HG03280 (cell line): ENCODE measurements around the gene GABRB2.

Experiments used
- ATAC-seq: cut with Tn5 transposase; IDR thresholded peaks from one replicate; pipeline ENCODE4 v1.9.1; 2021; ENCODE audit warnings: mild to moderate bottlenecking, moderate library complexity; ENCODE audit not compliant: unreplicated experiment

The GABRB2 gene

DNA sequence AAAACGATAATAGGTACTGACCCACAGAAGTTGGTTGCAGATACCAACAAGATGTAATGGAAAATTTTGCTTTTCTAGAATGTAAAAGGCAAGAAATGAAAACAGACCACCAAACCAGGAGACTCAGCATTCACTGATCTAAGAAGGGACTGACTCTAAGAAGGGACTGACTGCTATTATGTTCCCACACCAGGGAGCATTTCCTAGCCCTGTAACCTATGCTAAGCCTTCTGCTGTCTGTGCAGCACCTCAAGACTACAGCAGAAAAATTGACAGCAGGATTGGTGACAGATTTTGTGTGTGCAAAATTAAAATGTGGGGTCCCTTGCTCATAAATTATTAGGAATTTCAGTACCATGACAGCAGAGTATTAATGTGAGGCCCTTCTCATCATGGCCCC, 154.8 kb downstream of the GABRB2 start:
- ATAC-seq = no peak

DNA sequence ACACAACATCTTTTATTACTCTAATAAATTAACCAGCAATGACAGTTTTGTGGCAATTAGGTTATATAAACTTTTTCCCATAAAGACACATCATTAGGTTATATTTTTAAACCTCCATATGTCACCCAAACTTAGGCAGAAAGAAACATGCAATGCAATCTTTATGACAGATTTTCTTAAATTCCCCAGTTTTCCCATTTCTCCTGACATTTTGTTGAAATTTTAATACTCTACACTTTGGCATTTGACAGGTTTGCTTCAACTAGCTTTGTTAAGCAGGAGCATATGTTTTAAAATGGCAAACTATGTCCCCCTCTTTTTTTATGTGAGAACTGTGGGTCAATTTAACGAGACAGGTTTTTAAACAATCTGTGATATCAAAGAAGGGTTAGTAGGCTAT, 155.5 kb downstream of the GABRB2 start:
- ATAC-seq = no peak

DNA sequence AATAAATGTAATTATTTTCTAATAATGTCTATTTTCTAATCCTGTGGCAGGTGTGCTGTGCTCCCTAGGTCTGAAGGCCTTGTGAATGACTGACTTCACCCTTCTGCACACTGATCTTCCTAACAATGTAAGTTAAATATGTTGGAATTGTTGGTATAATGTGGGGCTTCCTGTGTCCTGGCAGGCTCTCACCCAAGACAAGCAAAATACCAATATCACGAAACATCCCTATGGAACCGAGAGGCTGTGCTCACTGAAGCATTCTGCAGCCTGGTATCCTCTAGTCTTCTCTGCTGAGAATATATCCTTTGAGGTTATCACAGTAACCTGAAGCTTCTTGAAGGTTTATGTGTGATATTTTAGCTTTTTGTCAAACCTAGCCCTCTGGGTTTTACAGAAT, 159.4 kb downstream of the GABRB2 start:
- ATAC-seq = no peak

GRCh38 chr5:161385027-161385426, 161.5 kb downstream of the GABRB2 start:
- no peak for ATAC-seq

DNA sequence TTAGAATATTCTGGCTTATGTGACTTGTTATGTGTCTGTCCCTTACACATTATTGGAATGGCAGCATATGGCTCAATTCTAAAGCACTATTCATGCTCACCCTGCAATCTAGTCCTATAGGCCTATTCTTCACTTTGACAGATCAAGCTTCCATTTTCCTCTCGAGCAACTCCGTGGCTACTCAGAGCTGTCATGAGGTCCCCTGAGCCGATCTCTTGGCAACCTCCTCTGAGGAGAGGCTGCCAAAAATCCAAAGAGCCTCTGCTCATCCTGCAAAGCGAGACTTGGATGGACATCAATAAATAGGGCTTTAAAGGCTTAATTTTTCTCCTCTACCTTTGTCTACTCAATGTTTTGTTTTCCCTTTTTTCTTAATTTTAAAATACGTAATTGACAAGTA, 163.8 kb downstream of the GABRB2 start:
- no peak for ATAC-seq

GRCh38 chr5:161380486-161380885, 166.0 kb downstream of the GABRB2 start:
- ATAC-seq = no peak

GRCh38 chr5:161378701-161379100, 167.8 kb downstream of the GABRB2 start:
- ATAC-seq = no peak

DNA sequence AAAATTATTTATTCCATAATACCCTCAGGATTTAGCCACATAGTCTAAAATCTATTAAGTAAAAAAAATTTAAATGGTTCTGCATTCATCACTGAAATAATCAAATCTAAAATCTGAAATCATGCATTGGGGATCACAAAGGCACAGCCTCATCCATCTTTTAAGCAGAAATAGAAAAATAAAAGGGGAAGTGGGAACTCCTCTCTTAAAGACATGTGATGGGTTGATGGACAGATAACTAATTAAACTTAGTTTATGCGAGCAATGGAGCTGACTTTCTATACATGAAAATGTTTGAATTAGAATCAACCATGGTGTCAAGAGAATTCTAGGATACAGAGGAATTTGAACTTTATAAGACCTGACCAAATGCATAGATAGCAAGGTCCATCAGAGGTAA, 170.5 kb downstream of the GABRB2 start:
- ATAC-seq = no peak

- no peak for ATAC-seq
Measured at GRCh38 chr5:161373345-161373707, 173.2 kb downstream of the GABRB2 start.

- no peak for ATAC-seq
Measured at GRCh38 chr5:161372682-161373344, 173.7 kb downstream of the GABRB2 start.

- no peak for ATAC-seq
Measured at GRCh38 chr5:161369022-161369421, 177.5 kb downstream of the GABRB2 start.

DNA sequence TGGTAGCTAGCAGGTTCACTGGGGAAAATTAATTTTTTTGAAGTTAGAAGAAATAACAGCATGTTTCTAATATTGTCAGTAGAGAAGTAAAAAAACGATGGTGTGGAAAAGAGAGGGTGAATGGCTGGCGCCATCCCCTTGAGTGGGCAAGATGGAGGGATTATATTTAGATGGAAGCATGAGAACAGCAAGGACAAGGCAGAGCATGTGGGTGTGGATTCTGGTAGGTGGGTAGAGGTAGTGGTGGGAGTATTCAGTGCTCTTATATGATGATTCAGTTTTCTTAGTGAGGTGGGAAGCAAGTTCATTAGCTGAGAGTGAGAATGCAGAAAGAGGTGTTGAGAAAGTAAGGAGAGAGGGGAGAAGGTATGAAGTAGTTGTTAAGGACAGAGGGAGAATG, 188.1 kb downstream of the GABRB2 start:
- ATAC-seq = no peak

DNA sequence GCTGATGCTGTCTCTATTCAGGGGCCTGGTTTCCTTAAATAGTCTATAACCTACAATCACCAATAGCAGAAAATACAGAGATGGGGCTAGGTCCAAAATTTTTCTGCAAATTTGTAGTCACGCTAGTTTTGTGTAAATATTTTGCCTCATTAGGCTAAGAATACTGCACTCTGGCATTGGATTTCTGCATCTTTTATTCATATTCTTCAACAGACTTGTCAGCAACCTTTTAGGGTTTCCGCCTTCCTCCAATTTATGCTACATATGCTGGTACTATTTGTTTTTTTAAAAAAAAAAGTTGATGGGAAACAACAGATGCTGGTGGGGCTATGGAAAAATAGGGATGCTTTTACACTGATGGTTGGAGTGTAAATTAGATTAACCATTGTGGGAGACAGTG, 202.3 kb downstream of the GABRB2 start:
- no peak for ATAC-seq

GRCh38 chr5:161342886-161343285, 203.6 kb downstream of the GABRB2 start:
- no peak for ATAC-seq

DNA sequence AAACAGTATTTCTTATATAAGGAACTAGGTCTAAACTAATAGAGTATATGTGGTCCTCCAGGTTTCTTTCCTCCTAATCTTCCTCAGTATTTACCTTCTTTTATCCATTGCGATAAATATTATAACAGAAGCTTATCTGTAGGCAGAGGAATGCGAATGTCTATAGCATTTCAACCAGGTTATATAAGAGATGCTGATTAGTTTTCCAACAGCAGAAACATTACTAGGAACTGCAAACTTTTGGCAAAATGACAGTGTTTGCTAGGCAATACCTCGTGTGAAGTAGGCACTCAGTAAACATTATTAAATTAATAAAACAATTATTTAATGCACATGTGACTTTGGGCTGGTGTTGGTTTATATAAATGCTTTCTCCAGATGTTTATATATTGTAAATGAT, 206.5 kb downstream of the GABRB2 start:
- no peak for ATAC-seq

- no peak for ATAC-seq
Measured at GRCh38 chr5:161333194-161333880, 213.2 kb downstream of the GABRB2 start.

GRCh38 chr5:161332343-161332742, 214.2 kb downstream of the GABRB2 start:
- ATAC-seq = no peak

DNA sequence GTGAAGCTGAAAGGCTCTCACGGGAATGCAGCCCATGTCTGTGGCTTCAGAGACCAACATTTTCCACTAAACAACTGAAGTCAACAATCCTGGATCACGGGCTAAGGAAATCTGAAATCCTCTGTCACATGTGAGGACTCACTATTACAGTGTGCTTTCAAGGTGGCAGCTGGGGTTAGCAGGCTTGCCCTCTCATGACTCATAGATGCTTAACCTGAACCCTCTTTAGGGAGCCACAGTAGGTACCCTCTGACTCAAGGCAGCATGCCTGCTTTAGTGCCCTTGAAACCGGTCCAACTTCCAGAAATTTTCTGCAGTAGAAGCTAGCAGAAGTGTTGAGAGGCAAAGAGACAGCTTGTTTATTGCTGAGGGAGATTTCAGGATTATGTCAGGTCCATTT, 232.5 kb downstream of the GABRB2 start:
- no peak for ATAC-seq

GRCh38 chr5:161312882-161313281, 233.6 kb downstream of the GABRB2 start:
- ATAC-seq = no peak

DNA sequence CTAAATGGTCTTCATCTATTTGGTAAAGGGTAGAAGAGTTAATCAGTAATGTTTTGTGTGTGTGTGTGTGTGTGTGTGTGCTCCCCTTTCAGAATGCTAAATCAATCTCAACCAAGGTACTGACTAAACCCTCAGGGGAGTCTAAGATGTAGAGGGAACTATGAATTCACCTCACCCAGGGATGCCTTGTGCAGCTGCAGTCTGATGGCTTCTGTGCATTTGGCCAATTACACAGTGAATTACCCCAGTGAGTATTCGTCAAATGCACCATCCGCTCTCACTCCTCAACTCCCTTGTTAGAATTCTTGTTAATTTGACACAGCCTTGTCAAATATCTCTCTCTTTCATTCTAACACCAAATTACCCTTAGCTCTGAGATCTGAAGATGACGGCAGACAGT, 234.6 kb downstream of the GABRB2 start:
- ATAC-seq = no peak

- peak; percentile 97 for ATAC-seq
Measured at GRCh38 chr5:161311146-161311708, 235.3 kb downstream of the GABRB2 start.

- ATAC-seq = no peak
Measured at GRCh38 chr5:161306351-161306995, 240.1 kb downstream of the GABRB2 start.
